Stimulated activated CD4-positive, alpha-beta T cell treated with anti-CD3 and anti-CD28 coated beads, Interleukin-12 subunit alpha, Interleukin-12 subunit beta, amount 100 ng/mL, for 48 hours (primary cell): ENCODE measurements around the gene KRT2.

Experiments
- DNase-seq, 3 donors: peaks; one replicate each; pipeline ENCODE4 v3.0.0-alpha.2; 2020; ENCODE audit warnings: low read depth in 2 of 3, low spot score in 1 of 3

KRT2 gene

DNA sequence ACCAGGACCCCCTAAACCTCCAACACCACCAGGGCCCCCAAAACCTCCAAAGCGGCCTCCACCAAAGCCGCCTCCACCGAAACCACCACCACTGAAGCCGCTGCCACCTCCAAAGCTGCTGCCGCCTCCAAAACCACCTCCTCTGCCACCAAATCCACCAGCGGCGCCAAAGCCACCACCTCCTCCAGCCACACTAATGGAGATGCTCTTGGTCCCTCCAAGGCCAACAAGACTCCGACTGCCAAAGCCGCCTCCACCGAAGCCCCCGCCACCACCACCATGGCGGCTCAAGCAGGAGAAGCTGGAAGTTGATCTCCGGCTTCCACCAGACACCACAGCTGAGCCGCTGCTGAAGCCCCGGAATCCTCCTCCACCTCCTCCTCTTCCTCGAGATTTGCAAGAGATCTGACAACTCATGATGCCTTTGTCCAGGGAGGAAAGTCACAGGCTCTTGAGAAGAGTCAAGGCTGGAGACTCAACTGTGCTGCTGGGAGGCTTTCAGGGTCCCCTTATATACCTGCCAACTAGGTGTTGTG, at the start of gene KRT2:
TSS of gene KRT2 (minus strand) at position 486 of the 536 bp plus-strand sequence. CDS start at position 417, 69 bp downstream.
- no peak for DNase-seq

DNA sequence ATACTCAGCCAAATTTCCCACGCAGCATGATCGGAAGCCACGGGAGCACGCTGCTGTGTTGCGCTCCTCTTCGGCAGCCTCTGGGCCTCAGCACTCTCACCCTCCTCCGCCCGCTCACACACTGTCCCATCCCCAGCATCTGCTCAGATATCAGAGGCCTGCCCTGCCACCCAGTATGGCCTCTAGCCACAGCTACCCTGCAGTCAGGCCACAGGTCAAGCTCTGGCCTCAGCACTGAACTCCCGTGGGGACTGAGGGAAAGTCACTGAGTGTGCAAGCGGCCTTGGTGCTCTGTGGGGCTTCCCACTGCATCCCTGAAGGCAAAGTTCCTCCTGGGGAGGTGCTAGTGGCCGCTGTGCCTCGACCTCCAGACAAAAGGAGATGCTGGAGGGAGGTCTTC, 49.3 kb upstream of the KRT2 start:
- DNase-seq = no peak

DNA sequence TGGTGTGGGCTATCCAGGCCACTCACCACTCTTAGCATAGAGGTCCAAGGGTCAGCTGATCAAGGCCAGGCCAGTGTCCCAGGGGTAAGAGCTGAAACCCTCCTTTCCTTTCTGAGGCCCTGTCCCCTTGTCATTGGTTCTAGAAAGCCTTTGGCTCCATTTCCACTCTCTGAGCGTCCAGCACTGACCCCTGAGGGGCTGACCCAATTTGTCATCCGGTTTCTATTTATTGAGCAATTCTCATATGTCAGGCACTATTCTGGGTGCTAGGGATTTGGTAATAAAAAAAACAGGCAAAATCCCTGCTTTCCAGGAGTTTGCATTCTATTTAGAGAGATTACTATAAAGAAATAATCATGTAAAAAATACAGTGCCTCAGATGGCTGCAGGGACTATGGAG, 47.9 kb upstream of the KRT2 start:
- DNase-seq = no peak

DNA sequence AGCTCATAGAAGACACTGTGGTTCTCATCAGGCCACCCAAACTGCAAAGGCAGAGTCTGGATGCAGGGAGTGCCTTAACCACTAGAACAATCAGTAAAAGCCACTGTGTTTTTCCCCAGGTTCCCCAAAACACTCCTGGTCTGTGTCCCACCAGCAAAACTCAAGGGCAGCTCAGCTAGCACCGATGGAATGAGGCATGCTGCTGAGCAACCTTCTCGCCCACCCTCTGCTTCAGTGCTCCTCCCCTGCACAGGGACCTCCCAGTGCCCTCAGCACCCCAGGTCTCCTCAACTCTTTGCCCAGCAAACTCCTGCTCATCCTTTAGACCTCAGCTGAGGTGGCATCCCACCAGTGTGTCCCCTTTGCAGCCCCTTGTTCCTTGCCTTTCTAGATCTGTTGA, 47.4 kb upstream of the KRT2 start:
- no peak for DNase-seq

DNA sequence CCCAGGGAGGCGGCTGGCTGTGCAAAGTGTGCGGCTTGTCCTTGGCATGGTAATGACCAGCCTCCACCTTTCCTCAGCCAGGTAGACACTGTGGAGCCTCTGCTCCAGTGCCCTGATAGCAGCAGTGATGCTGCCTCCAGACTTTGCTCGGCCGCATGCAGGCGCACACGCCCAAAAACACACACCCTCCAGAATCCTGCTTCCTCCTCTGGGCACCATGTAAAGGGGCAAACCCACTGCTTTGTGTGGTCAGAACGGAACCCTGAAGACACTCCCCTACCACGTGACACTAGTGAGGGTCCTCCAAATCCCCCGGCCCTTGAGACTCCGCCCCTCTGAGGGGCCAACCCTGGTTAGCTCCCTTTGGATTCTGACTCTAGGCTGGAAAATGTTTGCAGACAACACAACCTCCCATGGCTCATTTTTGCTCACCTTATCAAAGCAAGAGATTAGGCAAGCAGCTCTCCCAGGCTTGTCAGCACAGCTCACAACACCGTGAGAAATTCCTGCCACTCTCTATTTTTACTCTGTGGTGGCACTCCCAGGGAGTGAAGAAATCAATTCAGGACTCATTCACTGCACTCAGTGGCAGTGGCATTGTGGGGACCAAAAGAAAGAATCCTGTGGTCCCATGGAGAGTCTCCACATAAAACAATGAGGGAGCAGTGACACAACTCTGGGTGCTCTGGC, 46.8 kb upstream of the KRT2 start:
- DNase-seq = no peak

DNA sequence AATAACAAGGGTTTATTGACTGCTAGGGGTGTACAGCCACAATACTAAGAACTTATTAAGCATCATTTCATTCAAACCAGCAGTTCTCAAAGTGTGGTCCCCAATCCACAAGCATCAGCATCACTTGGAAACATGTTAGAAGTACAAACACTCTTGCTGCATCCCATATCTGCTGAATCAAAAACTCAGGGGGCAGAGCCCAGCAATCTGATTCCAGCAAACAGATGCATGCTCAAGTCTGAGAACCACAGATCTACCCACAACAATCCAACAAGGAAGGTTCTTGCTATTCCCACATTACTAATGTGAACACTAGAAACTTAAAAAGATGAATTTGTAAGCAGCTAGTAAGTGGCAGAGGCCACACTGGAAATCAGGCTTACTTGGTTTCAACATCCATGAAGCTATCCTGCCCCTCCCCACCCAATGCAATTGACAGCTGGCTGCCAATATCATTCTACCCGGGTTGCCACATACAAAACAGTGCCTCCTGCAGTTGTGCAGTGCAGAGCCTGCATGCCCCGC, 45.1 kb upstream of the KRT2 start:
- DNase-seq = no peak

DNA sequence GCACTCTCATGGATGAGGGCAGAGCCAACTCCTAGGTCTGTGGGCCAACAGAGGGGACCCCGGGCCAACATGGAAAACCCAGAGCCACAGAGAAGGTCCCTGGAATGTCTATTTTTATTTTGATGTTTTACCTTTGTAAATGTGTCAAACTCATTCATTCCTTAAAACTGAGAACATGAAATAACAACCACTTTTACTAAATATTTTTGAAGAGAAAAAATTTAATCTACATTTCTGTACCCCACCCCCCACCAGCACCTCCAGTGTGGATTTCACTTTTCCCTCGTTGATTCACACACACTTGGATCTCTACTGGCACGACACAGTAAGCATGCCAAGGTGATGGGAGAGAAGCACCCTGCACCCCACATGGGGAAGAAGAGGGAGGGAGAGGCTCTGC, 44.6 kb upstream of the KRT2 start:
- DNase-seq = no peak

DNA sequence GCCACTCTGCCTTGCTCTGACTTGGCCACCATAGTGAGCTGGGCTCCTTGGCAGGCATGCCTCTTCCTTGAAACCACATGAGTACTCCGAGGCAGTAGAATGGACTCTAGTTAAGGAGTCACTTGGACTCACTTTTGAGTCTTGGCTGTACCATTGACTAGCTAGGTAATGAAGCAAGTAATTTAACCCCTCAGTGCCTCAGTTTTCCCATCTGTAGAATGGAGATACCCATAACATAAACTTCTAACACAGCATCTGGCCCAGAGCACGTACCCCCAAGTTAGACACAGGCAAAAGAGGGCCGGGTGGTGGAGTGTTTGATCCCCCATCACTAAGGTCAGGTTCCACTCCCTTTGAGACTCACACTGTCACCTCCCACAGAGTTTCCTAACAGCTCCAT, 43.0 kb upstream of the KRT2 start:
- DNase-seq = no peak

DNA sequence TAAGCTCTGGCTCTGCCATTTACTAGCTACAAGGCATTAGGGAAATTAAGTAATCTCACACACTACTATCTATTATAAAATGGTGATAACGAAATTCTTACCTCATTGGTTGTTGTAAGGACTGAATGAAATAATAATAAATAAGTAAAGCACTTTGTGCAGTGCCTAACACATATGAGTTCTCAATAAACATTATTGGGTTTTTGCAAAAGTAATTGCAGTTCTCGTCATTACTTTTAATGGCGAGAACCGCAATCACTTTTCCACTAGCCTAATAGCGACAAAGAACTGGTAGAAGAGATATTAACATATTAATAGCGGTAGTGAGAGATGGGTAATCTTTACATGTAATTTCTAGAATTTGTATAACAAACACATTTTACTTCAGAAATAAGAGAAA, 42.1 kb upstream of the KRT2 start:
- DNase-seq = no peak

DNA sequence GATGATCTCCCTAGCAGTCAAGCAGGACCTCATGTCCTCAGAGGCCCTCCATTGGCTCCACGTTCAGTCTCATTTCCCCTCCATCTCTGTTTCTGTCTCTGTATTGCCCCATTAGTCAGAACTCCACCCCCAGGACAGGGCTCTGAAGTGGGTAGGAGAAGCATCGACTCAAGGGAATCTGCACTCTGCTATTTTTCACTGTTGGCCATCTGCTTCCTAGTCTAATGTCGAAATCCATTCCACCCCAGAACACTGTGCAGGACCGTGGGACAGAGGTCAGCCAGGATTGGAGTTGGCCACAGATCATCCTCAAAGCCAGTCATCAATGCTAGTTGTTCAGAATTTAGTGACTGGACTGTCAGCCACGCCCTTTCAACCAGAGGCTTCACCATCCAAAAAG, 41.2 kb upstream of the KRT2 start:
- DNase-seq = no peak

DNA sequence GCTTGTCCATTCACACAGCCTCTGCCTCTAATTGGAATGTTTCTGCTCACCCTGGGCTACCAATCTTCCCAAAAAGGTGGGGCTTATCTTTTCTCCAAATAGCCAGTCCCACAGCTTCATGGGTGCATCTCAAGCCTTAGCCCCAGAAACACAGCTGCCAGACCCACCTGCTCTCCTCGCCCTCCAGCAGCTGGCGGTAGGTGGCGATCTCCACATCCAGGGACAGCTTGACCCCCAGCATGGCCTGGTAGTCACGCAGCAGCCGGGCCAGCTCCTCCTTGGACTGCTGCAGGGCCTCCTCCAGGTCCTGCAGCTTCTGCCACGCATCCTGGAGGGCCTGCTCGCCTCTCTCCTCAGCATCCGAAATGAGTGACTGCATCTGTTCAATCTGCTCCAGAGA, 40.2 kb upstream of the KRT2 start:
- no peak for DNase-seq

DNA sequence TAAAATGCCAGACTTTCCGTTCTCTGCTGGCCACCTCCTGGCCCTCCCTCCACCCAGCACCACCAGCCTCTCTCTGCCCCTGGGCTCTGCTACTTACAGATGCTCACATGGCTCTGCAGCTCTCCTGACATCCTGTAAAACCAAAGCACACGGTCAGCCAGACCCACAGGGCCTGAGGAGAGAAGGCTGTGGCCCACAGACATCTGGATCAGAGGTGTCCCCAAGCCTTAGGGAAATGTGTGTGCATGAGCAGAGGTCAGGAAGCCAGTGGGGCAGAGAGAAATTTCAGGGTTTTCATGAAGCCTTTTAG, 39.8 kb upstream of the KRT2 start:
- no peak for DNase-seq

DNA sequence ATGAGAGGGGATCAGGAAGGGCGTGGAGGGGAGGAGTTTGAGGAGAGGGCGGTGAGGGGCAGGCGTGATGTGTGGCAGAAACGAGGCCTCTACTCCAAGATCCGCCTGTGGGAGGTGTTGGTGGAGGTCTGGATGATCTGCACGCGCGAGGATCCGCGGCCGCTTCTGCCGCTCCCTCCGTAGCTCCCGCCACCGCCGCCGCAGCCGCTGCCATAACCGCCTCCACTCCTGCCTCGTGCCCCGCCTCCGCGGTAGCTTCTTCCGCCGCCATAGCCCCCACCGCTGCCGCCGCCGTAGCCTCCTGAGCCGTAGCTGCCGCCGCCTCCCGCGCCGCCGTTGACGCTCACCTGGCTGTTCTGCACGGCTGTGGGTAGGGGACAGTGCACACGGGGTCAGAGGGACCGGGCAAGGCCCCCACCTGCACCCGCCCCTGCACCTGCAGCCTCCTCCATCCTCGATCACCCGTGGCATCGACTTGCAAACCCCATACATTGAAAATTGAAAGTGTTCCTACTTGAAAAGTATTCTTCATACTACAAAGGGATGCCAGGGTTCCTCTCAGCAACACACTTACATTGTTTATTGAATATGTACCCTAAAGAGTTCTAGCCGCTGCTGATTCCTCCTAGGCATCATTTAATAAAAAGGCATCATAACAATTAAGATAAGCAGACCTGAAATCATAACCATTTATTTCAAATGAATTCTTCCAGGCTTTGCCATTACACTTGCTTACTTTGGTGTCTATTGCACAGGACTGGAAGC, 39.2 kb upstream of the KRT2 start:
- peak in 2 of 3 donors; percentile 20 to 30 for DNase-seq

DNA sequence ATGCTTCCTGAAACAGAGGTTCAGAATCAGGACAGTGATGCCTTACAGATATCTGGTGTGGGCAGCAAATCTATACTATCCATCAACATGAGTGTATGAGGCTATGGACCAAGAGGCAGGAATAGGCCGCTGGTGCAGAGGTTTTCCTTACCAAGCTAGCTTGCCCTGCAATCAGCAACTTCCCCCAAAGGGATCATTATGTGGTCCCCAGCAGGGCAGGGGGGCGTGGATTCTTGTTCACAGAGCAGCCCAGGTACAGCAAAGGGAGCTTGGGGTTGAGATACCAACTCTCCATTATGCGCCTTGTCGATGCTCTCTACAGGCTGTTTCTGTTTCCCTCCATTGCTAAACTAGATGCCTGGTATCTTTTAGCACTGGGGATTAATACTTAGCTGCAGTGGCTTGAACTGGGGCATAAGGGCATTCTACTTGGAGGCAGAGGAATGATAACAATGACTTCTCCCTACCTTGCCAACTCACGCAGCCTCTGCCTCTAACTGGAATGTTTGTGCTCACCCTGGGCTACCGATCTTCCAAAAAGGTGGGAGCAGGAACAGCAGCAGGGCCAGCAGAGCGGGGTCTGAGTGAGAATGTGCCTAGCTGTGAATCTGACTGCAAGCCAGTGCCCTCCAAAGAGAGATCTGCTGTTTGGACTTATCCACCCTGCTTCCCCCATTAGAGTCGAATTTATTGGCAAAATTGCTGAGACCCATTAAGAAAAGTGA, 38.5 kb upstream of the KRT2 start:
- no peak for DNase-seq

DNA sequence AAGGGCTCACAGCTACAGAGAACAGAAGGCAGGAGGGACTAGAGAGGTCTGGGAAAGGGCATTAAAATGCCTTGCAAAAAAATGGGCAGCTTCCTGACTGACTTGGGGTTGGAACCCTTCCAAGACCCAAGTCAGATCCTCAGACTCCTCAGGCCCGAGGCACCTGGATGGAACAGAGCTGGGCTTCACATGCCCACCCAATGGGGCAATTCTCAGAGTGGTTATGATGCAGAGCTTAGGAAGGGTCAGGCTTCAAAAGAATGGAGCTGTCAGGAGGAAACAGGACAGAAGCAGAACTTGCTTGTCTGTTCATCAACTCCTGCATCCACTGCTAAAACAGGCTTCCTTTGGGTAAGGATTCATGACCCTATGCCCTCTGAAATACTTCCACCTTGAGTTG, 37.9 kb upstream of the KRT2 start:
- no peak for DNase-seq

DNA sequence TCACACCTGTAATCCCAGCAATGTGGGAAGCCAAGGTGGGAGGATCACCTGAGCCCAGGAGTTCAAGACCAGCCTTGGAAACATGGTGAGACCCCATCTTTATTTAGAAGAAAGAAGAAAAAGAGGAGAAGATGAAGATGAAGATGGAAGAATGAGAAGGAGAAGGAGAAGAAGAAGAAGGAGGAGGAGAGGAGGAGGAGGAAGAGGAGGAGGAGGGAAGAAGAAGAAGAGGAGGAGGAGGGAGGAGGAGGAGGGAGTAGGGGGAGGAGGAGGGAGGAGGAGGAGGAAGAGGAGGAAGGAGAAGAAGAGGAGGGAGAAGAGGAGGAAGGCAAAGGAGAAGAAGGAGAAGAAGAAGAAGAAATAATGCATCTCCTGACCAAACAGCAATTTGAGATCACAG, 37.2 kb upstream of the KRT2 start:
- DNase-seq = no peak

DNA sequence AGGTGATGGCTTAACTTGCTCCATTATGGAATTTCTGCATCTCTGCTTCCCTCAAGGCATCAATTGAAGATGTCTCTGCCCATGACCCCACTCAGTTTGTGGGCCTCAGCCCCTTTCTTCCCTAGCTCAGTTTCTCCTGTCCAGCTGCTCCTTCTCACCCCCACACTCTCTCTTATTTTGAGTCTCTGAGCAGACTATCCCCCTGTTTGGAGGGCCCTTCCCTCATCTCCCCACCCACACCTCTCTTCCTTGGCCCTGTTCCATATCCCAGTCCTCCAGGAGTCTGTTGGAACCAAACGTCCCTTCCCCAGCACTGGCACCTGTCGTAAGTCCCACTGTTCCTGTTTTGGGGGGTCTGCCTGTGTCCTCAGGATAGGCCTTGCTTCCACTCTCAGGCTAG, 36.5 kb upstream of the KRT2 start:
- DNase-seq = no peak

DNA sequence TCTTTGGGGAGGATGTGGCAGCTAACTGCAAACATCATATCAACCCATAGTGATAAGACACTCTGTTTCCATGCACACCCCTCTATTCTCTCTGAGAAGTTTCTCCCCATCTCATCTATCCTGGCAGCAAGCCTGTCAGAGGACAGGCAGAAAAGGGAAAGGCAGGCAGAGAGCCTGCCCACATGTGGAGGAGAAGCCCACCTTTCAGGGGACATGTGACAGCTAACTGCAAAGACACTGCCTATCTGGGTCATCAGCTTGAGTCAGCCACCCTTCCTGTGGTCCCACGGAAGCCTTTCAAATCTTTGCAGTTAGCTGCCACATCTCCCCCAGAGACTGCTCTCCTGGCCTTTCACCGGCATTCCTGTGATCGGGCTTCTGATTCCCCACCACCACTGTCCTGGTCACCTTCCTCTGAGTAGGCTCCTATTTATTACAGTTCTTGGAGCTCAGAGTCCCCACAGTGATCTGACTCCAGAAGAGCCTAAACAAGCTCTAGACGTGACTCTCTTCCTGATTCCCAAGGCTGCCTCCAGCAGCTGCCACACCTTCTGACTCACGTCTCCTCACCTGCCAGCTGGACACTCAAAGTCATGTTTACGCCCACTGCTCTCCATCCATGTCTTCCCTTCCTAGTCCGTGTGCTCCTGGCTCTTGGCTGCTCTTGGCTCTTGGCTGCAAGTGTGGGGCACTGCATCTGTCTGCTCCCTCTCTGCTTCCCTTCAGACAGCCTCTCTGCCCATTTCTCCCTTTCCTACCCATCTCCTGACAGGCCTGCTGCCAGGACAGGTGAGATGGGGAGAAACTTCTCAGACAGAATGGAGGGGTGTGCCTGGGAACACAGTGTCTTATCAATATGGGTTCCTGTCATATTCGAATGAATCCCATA, 35.7 kb upstream of the KRT2 start:
- no peak for DNase-seq

DNA sequence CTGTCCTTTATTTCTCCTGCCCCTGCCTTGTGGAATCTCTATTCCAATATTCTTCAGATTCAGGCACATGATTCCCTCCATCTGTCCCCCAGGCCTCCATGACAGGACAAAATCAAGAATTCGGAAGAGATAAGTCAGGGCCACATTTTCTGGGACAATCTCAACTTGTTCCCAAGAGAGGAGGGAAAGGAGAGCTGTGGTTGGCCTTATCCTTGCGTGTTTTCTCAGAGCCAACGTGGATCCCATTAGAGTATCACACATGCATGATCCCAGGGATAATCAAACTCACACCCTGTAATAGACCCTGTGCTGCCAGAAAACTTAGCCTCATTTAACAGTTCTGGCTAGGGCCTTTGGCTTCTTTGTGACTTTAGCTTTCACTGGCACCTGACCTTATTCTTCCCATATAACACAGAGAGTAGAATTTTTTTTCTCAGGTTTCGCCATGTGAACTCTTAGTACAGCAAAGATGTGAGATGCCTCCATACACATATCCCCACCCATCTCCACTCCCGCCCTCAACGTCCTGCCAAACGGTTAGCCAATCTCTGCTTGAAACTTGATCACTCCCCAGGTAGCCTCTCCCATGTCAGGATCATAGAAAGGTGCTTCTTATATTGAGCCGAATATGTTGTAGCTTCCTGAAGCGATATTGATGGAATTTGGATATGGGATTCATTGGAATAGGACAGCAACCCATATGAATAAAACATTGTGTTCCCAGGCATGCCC, 34.9 kb upstream of the KRT2 start:
- no peak for DNase-seq

DNA sequence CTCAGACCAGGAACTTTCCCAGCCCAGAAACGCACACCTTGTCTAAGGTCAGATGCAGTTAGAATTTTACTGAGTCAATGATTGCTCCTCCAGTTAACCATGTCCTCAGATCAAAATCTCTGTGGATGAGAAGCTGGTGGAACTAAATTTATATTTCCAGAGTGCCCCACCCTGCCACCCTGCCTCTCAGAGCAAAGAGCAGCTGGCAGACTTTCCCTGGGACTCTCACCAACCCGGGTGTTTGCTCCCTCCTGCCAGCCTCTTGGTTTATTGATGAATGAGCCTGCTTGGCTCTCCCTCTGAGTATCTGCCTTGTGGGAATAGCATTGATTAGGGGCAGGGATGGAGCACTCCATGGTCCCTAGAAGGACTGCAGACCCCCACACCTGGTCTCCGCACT, 34.1 kb upstream of the KRT2 start:
- DNase-seq = no peak
